ENCODE measurements around the gene PRKG1.
A peak's percentile ranks its signal among the peaks of the same experiment; 100 is the strongest.
"Not testable (repeated sequence)": the region's sequence is repeated elsewhere in the genome, so short reads cannot be mapped to it uniquely, and the experiment has no call there.

PRKG1 gene

GRCh38 chr10:51683031-51683691, 608.9 kb downstream of the PRKG1 start:
- DNase-seq = no peak

- no peak for DNase-seq
Observed at GRCh38 chr10:51685768-51686167, 611.5 kb downstream of the PRKG1 start.

DNA sequence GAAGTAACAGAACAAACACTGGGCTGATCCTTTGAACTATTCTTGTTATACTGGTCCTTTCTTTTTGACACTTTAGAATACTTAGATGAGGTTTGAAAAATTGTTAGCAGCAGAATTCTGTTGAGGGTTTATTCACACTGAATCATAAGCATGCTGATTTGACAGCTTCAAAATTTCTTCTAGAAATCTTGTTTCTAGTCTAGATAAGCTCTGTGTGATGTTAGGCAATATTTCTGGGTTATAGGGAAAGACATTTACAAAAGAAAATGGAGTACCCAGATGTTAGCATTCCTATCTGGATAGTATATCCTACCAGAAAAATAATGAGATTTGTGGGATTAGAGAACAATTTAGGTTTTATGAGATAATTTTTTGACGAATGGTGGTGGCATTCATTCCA, 613.0 kb downstream of the PRKG1 start:
- DNase-seq = no peak

DNA sequence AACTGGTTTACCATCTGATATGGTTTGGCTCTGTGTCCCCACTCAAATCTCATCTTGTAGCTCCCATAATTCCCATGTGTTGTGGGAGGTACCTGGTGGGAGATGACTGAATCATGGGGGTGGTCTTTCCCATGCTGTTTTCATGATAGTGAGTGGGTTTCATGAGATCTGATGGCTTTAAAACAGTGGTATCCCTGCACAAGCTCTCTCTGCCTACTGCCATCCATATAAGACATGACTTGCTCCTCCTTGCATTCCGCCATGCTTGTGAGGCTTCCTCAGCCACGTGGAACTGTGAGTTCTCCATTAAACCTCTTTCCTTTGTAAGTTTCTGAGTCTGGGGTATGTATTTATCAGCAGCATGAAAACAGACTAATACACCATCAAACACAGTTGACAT, 614.5 kb downstream of the PRKG1 start:
- not testable (repeated sequence) for DNase-seq

GRCh38 chr10:51689536-51689935, 615.2 kb downstream of the PRKG1 start:
- DNase-seq = no peak

DNA sequence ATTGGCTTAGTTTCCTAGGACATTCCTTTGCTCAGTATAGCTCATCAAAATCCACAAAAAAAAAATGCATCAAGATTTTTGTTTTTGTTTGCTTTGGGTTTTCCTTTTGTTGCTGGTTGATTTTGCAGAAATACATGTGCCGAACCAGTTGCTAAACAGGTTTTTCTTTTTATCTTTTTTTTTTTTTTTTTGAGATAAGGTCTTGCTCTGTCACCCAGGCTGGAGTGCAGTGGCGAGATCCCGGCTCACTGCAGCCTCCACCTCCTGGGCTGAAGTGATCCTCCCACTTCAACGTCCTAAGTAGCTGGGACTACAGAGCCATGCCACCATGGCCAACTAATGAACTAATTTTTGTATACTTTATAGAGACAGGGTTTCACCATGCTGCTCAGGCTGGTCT, 616.8 kb downstream of the PRKG1 start:
- DNase-seq = no peak

DNA sequence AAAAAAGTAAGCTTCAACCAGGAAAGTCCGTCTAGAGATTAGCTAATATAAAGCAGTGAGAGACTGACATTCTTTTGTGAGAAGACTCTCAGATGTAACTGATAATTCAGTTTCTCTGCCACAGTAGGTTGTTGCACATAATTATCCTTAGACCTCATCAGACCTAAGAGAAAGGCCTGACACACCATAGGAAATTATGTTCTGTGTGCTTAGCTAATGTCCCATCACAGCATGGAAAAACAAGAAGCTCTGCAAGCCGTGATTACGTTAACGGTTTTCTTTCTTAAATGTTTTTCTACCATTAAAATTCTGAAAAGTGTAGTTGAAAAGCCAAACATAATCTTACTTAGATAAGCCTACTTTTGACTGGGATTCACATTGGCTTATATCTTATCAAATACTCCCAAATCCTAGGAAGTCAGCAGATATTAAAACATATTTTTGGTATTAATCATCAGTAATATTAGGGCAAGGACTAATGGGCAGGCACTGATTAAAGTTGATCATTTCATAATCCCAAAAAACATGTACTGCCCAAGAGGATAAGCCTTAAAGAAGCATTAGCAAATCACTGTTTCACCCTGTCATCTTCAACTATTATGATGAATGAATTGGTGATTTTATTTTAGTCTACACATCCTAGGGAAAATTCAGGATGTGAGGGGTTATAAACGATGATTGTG, 619.9 kb downstream of the PRKG1 start:
- no peak for DNase-seq

DNA sequence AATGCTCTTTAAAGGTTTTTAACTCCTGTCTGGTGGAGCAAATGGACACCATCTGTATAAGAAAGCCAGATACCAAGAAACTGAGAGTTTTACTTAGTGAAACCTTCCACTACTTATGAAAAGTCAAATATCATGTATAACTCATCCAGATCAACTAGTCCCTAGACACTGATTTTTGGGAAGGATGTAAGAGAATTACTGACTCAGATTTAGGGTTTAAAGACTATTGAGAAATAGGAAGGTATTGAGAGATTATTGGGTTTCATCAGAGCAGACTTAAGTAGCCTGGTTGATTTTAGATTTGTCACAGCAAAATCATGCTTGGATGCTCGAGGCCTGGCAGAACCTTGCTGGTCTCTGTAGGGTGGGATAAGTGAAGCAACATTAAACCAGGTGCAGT, 622.0 kb downstream of the PRKG1 start:
- DNase-seq = no peak

DNA sequence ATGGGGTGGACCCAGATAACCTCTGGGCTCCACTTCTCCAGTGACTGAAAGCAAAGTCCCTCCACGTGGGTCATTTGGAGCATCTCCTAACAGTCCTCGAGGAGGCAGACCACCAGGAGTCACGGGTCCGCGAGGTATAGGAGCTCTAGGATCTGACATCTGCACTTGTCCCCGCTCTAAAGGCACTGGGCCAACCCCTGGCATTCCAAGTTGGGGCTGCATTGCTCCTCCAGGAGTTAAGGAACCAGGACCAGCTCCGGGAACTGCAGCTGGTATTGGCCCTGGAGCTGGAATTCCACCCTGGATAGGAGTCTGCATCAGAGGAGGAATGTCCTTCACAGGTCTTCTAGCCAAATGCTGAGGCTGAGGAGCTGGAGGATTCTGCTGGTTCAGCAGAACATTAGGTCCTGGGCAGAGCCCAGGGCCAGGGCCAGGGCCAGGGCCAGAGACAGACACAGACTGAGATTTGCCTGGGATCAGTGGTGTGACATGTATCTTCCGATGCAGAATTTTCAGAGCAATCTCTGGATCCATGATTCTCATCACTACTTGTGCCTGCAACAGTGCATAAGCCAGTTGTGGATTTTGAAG, 624.3 kb downstream of the PRKG1 start:
- peak; percentile 31 for DNase-seq

DNA sequence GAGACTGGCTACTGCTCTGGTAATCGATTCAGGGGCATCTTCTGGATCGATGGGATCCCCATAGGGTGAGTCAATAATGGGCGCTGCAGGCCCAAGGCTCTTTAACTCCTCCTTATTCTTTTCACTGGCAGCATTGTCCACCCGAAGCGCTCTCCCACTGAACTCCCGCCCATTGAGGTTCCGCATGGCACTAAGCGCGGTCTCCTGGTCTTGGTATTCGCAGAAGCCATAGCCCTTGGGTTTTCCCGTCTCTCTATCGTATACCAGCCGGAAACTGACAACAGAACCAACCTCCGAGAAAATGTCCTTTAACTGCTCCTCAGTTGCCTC, 624.8 kb downstream of the PRKG1 start:
- no peak for DNase-seq

DNA sequence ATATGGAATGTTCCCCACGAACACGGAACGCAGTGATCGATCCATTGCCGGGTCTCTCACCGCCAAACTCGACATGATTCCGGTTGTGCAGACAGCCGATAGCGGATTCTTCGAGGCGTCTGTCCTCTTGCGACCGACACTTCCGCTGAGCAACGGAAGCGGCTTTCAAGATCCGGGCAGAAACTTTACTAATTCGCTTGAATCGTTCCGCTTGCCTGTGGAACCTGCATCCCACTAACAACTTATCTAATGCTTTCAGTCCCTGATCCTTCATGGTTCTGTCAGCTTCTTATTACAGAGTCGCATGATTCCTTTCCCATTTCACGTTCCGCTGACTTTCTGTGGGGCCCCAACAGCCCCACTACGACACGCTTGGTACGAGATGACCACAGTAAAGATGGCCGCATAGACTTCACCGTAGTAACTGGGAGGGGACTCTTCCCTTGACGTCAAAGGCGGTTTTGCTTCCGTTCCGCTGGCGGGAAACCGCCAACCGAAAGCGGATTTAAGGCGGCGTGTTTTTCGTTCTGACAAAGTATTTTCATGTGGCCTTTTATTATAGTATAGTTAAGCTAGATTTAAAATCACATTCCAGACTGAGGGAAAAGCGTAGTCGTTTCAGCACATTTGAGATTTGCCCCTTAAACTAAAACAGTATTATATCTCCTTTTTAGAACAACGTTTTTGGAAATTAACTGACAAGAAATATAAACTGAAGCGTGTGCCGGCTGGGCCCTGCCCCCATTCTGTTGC, 625.4 kb downstream of the PRKG1 start, which contains the start of gene CSTF2T:
Gene CSTF2T, minus strand, starts transcription at position 121 of the 753 bp plus-strand sequence. Its CDS starts 46 bp downstream, at position 75.
- peak; percentile 95 for DNase-seq

- DNase-seq = peak; percentile 57
Observed at GRCh38 chr10:51700228-51700817, 626.0 kb downstream of the PRKG1 start.

DNA sequence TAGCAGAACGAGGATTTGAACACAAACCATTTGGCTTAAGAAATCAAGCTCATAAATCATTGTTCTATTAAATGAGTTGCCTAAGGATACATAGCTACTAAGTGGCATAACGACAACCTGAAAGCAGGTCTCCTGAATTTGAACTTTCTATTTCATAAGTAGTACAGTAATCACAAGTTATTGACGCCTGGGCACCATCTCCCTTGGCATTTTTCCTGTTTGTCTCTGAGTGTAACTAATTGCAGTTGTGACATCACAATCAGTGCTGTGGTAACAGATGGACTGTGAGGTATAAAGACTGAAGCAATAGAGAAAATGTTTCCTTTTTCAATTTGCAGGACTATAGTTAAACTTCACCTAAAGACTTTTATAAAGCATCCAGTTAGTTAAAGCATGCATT, 631.5 kb downstream of the PRKG1 start:
- no peak for DNase-seq

DNA sequence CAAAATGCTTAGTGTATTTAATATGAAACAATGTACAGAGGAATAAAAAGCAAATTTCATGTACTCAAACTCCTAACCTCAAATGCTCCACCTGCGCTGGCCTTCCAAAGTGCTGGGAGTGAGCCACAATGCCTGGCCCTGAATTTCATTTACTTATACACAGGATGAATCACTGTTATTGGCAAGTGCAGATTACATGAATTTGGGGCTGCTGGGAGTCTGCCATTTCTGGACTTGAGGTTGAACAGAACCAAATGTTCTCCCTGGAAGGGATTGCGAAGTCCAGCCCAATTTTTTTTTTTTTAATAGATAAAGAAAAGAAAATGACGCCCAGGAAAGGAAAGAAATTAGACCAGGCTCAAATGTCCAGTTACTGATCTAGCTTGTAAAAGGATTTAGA, 631.9 kb downstream of the PRKG1 start:
- peak; percentile 69 for DNase-seq

- DNase-seq = no peak
Observed at GRCh38 chr10:51707392-51707791, 633.1 kb downstream of the PRKG1 start.

DNA sequence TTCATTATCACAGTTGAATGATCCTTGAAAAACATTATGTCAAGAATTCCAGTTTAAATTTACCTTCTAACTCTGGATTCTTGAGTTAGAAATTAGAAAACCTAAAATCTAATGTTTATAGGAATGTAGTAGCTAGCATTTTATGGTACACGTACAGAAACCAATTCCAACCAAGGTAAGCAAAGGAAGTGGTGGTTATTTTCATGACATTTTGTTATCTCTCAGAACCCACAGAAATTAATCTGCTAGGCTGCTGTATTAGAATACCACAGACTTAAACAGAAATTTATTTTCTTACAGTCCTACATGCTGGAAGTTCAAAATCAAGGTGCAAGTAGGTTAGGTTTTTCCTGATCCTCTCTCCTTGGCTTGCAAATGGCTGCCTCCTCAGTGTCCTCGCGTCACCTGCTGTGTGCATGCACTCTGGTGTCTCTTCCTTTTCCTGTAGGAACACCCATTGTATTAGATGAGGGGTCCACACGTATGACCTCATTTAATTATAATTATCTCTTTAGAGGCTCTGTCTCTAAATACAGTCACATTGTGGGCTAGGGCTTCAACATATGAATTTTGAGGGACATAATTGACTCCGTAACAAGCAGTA, 633.6 kb downstream of the PRKG1 start:
- DNase-seq = no peak

GRCh38 chr10:51708609-51709008, 634.3 kb downstream of the PRKG1 start:
- DNase-seq = no peak

DNA sequence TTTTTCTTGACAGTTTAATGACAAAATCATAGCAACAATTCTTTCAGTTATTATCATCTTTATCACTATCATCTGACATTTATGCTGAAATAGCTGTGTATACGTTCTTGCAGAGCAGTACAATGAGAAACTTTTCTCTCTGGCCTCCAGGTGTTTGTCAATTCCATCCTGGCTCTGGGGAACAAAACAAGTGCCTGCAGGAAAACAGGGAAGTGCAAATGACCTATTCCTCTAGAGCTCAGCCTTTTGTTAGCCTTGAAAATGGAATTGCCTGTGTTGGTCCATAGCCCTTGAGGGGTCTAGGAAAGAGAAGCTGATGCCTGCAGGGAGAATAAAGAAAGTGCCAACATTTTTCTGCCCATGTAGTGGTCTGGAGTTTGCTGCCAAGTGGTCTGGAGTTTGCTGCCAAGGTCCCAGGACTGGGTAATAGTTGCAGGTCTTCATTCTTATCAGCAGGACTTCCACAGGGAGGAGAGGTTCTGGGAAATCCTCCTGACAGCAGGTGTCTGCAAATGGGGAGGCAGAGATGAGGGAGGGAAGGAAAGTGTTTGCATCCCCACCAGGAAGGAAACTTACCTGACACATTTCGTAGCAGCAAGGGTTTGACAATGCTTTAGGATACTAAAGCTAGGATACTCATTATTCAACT, 635.2 kb downstream of the PRKG1 start:
- DNase-seq = no peak

DNA sequence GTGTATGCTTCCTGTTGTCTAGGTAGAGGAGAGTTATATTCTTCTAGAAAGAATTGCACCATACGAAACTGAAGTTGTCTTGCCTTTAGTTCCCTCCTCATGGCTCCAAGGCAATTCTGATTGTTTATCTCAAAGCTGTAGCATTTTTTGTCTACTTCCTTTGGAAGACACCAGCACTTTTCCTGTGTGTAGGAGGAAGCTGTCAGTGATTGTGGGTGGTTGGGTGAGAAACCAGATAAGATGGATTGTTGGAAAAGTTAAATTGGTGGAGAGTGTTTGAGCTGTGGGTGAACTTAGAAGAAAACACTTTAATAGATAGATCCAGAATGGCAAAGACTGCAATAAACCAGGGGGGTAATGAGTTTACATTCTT, 637.2 kb downstream of the PRKG1 start:
- no peak for DNase-seq

GRCh38 chr10:51716981-51717380, 642.7 kb downstream of the PRKG1 start:
- DNase-seq = no peak

DNA sequence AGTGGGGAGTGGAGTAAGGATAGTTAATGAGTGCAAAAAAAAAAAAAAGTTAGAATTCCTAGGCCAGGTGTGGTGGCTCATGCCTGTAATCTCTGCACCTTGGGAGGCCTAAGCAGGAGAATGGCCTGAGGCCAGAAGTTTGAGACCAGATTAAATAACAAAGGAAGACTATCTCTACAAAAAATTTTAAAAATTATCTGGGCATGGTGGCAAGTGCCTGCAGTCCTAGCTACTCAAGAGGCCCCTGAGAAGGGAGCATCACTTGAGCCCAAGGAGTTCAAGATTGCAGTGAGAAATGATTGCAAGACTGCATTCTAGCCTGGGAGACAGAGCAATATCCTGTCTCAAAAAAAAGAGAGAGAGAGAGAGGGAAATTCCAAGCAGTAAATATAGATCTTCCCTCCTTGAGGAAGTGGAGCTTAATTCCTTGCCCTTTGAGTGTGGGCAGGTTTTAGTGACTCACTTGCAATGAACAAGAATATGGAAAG, 644.6 kb downstream of the PRKG1 start:
- DNase-seq = no peak

GRCh38 chr10:51724038-51724437, 649.8 kb downstream of the PRKG1 start:
- DNase-seq = no peak
